Keratinocyte (primary cell): ENCODE results near the gene CES1. TPM values are rescaled to one million over a fixed set of nuclear protein-coding genes. Genes with fewer than 3 reads are reported as not detected.
"Not testable (repeated sequence)": the region's sequence is repeated elsewhere in the genome, so short reads cannot be mapped to it uniquely, and the experiment has no call there.

ENCODE experiments used
- DNase-seq: peaks from one replicate; pipeline ENCODE4 v3.0.0-alpha.2; 2011; ENCODE audit warnings: low read depth, missing footprints, low spot score
- FAIRE-seq: peaks from 2 replicates; lab custom pipeline; 2011; peaks lifted over from hg19 to GRCh38; lab: Jason Lieb, UNC
- H2AFZ ChIP-seq: 2 replicates; pipeline ENCODE4 v1.6.0; 2012; ENCODE audit warnings: low read length, control low read depth, inconsistent platforms; ENCODE audit not compliant: control insufficient read depth
- H3K27ac ChIP-seq: 2 replicates; pipeline ENCODE4 v1.5.1; 2011; ENCODE audit warnings: low read length; ENCODE audit not compliant: control insufficient read depth, insufficient read depth
- H3K27me3 ChIP-seq: 3 replicates; pipeline ENCODE4 v1.6.0; 2011; ENCODE audit warnings: low read length; ENCODE audit not compliant: control insufficient read depth, insufficient read depth; ENCODE audit errors: extremely low read depth
- H3K36me3 ChIP-seq, 2 experiments: 2 replicates in 1 of 2; 3 replicates in 1 of 2; pipeline ENCODE4 v1.5.1; 2011; ENCODE audit warnings: low read length in 2 of 2, mild to moderate bottlenecking in 1 of 2; ENCODE audit not compliant: control insufficient read depth in 2 of 2, insufficient read depth in 2 of 2; ENCODE audit errors: extremely low read depth in 1 of 2
- H3K4me1 ChIP-seq: 3 replicates; pipeline ENCODE4 v1.5.1; 2011; ENCODE audit warnings: low read length; ENCODE audit not compliant: control insufficient read depth, insufficient read depth; ENCODE audit errors: extremely low read depth
- H3K4me2 ChIP-seq: 3 replicates; pipeline ENCODE4 v1.6.0; 2011; ENCODE audit warnings: low read depth, low read length; ENCODE audit not compliant: control insufficient read depth, insufficient read depth; ENCODE audit errors: extremely low read depth
- H3K4me3 ChIP-seq, 3 experiments: fragments of 200-600 bp in 1 of 3; sonication (generic) in 1 of 3; 2 replicates in 2 of 3; 3 replicates in 1 of 3; pipeline ENCODE4 v1.5.1; 2011 to 2016; ENCODE audit warnings: low read length in 3 of 3, mild to moderate bottlenecking in 3 of 3, control low read depth in 2 of 3, inconsistent platforms in 1 of 3, low read depth in 1 of 3, mixed read lengths in 1 of 3, mixed run types in 1 of 3, moderate library complexity in 1 of 3; ENCODE audit not compliant: control insufficient read depth in 2 of 3, insufficient read depth in 2 of 3; ENCODE audit errors: extremely low read depth in 1 of 3
- H3K79me2 ChIP-seq: 2 replicates; pipeline ENCODE4 v1.6.0; 2012; ENCODE audit warnings: low read length; ENCODE audit not compliant: control insufficient read depth, insufficient read depth
- H3K9ac ChIP-seq: 3 replicates; pipeline ENCODE4 v1.6.0; 2011; ENCODE audit warnings: low read length; ENCODE audit not compliant: control insufficient read depth, insufficient read depth; ENCODE audit errors: extremely low read depth
- H3K9me1 ChIP-seq: 3 replicates; pipeline ENCODE4 v1.6.0; 2011; ENCODE audit warnings: low read length; ENCODE audit not compliant: control insufficient read depth, insufficient read depth; ENCODE audit errors: extremely low read depth
- H3K9me3 ChIP-seq: 2 replicates; pipeline ENCODE4 v1.5.1; 2012; ENCODE audit warnings: low read depth, low read length; ENCODE audit not compliant: control insufficient read depth
- H4K20me1 ChIP-seq: 3 replicates; pipeline ENCODE4 v1.6.0; 2011; ENCODE audit warnings: low read length; ENCODE audit not compliant: control insufficient read depth, insufficient read depth; ENCODE audit errors: extremely low read depth
- EZH2 ChIP-seq: IDR thresholded peaks from one replicate; pipeline ENCODE4 v1.6.1; 2012; ENCODE audit warnings: inconsistent platforms, mild to moderate bottlenecking, low read length, moderate library complexity
- dilution Hi-C: fragments of 300-500 bp; cut with MboI; formaldehyde crosslinking; loops from one replicate; pipeline ENCODE4 v1.7.0; 2020; ENCODE audit warnings: low sequenced_read_pairs; ENCODE audit not compliant: extremely low pct_ligation_motif_present
- polyA plus RNA-seq, 5 experiments: library from polyadenylated mRNA; depleted of rRNA in 3 of 5; stranded (reverse) in 3 of 5; stranded (forward) in 1 of 5; unstranded in 1 of 5; fragments of >200 nt; gene quantifications; 1 replicate in 1 of 5; 2 replicates in 3 of 5; 3 replicates in 1 of 5; pipeline versions ENCODE4 v1.2.1 to v1.2.3, GENCODE V29; 2011 to 2012; ENCODE audit warnings: missing spikeins in 2 of 5, low read depth in 1 of 5, low replicate concordance in 1 of 5
- TF ChIP-seq, protein P1 (sequence below), 3 experiments: IDR thresholded peaks in 1 of 3; conservative IDR thresholded peaks in 1 of 3; optimal IDR thresholded peaks in 1 of 3; 2 replicates in 2 of 3; 3 replicates in 1 of 3; pipeline versions ENCODE3 to v1.5.1; 2011; ENCODE audit warnings: low read length in 3 of 3, mild to moderate bottlenecking in 3 of 3, moderate library complexity in 2 of 3, control low read depth in 1 of 3, inconsistent platforms in 1 of 3; ENCODE audit not compliant: insufficient read depth in 2 of 3; ENCODE audit errors: extremely low read depth in 1 of 3

The CES1 gene
- polyA plus RNA-seq, 1 donor (not counting 4 experiments of a cell fraction or from before 2014, with no cell fraction given) = 0.10 TPM

DNA sequence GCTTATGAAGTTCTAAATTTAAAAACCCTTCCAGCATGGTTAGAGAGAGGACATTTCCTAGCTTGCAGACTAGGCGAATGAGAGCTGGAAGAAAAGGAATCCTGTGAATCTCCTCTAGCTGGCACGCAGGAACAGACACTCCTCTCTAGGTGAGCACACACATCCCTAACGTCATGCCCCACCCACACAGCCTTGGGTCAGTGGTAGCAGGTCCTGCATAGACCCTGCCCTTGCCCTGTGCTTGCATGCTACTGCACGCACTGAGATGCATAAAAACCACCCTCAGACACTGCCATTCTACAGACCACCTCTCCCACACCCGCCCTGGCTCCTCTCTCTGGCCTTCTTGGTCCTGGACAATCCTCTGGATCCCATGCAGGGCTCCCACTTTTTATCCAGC is 23.5 kb downstream of the CES1 start:
- no peaks in the 10 kb centered on the region for H3K9me1 ChIP-seq
- no peak overlapping the region for H3K4me3 ChIP-seq
- H3K27ac ChIP-seq = no peak overlapping the region
- no peaks in the 10 kb centered on the region for H4K20me1 ChIP-seq
- H3K79me2 ChIP-seq = no peaks in the 10 kb centered on the region
- DNase-seq = no peak
- no peaks in the 10 kb centered on the region for H3K9me3 ChIP-seq
- H3K27me3 ChIP-seq = no peaks in the 10 kb centered on the region
- no peak overlapping the region for H3K4me2 ChIP-seq
- FAIRE-seq = no peak
- H3K36me3 ChIP-seq = no peaks in the 10 kb centered on the region
- no peak overlapping the region for H3K9ac ChIP-seq
- no peak overlapping the region for H2AFZ ChIP-seq
- dilution Hi-C loops = no loop called here
- H3K4me1 ChIP-seq = no peaks in the 10 kb centered on the region
- TF ChIP-seq, protein P1, sequence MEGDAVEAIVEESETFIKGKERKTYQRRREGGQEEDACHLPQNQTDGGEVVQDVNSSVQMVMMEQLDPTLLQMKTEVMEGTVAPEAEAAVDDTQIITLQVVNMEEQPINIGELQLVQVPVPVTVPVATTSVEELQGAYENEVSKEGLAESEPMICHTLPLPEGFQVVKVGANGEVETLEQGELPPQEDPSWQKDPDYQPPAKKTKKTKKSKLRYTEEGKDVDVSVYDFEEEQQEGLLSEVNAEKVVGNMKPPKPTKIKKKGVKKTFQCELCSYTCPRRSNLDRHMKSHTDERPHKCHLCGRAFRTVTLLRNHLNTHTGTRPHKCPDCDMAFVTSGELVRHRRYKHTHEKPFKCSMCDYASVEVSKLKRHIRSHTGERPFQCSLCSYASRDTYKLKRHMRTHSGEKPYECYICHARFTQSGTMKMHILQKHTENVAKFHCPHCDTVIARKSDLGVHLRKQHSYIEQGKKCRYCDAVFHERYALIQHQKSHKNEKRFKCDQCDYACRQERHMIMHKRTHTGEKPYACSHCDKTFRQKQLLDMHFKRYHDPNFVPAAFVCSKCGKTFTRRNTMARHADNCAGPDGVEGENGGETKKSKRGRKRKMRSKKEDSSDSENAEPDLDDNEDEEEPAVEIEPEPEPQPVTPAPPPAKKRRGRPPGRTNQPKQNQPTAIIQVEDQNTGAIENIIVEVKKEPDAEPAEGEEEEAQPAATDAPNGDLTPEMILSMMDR (optimal IDR thresholded peaks at IDR 0.05 in 1 of 3, IDR thresholded peaks at IDR 0.05 in 1 of 3, conservative IDR thresholded peaks at IDR 0.05 in 1 of 3; ENCODE audit: extremely low read depth in 1 of 3, insufficient read depth in 2 of 3, low read length in 3 of 3) = no peak
- no peak for TF ChIP-seq EZH2

DNA sequence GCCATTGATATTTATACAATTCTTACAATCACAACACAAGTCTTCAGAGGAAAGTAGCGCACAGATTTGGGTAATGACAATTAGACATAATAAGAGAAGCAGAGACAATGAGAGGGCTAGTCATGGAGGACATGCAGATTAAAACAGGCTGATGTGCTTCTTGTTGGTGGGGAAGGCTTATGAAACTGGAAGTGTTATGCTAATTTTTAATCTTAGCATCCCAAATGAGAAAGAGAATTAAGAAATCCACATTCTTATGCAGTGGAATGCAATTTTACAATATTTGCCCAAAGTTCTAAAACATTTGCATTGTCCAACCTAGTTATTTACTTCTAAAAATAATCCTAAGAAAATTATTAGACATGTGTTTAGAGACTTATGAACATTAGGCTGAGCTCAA is 24.6 kb downstream of the CES1 start:
- H3K9ac ChIP-seq, DNase-seq, H4K20me1 ChIP-seq, H3K4me1 ChIP-seq, dilution Hi-C loops, FAIRE-seq, H2AFZ ChIP-seq, H3K4me2 ChIP-seq, H3K9me1 ChIP-seq, H3K27ac ChIP-seq, H3K9me3 ChIP-seq, H3K36me3 ChIP-seq, H3K79me2 ChIP-seq, H3K4me3 ChIP-seq, H3K27me3 ChIP-seq: not testable (repeated sequence)

DNA sequence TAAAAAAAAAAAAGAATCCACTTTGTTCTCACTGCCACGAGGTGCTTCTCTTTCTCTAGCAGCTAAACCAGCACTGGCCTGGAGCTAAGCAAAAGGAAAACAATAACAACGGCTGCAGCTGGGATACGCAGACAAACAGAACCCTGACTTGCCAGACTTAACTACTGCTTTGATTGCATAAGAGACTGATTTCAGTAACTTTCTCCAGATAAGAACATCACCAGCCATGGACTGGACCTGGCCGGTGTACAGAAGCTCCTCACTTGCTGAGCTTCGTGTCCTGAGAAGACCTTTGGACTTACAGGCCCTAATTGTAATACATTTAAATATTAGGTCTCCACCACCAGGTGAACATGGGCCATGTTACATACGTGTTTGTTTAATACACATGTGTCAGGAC is 27.8 kb downstream of the CES1 start:
- H3K27ac ChIP-seq, H3K4me2 ChIP-seq, H3K36me3 ChIP-seq, H3K4me1 ChIP-seq, H3K79me2 ChIP-seq, DNase-seq, H4K20me1 ChIP-seq, H3K9me1 ChIP-seq, H3K9me3 ChIP-seq, H3K9ac ChIP-seq, H2AFZ ChIP-seq, FAIRE-seq, H3K4me3 ChIP-seq, dilution Hi-C loops, H3K27me3 ChIP-seq: not testable (repeated sequence)

DNA sequence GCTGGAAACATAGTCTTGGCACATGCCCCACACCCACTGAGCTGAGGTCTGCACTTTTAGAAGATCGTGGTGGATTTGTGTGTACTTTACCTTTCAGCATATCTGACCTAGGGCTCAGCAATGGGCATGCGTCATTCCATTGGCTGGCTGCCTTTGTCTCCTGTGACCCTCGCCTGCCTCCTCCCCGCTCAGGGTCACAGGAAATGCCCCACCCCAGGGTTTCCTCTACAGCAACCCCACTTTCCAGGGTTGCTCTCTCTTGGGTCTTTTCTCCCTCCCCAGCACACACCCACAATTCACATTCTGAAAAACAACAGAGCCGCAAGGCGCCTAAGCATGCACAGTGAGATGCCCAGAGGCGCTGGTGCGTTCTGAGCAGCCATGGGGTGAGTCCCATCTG is 29.2 kb downstream of the CES1 start:
- H3K27me3 ChIP-seq, H3K79me2 ChIP-seq, H3K4me2 ChIP-seq, H3K9me1 ChIP-seq, H3K9ac ChIP-seq, H3K27ac ChIP-seq, H2AFZ ChIP-seq, H3K36me3 ChIP-seq, H4K20me1 ChIP-seq, H3K4me3 ChIP-seq, dilution Hi-C loops, H3K4me1 ChIP-seq, FAIRE-seq, H3K9me3 ChIP-seq, DNase-seq: not testable (repeated sequence)
